Thymus (tissue), 11 donors: ENCODE results near the gene VPS37D. TPM values are rescaled to one million over a fixed set of nuclear protein-coding genes. Genes with fewer than 3 reads are reported as not detected.

Experiments
- DNase-seq, 9 donors: peaks; one replicate each; pipeline ENCODE4 v3.0.0-alpha.2; 2013; ENCODE audit warnings: low spot score in 9 of 9, low read depth in 6 of 9, missing footprints in 1 of 9
- H3K27ac ChIP-seq, 2 donors: one replicate each; pipeline ENCODE4 v1.5.1; 2013; ENCODE audit warnings: control low read depth in 1 of 2, low read depth in 1 of 2, low read length in 1 of 2, mild to moderate bottlenecking in 1 of 2, moderate library complexity in 1 of 2
- H3K27me3 ChIP-seq, 2 donors: one replicate each; pipeline ENCODE4 v1.5.1; 2013; ENCODE audit warnings: low read length in 1 of 2; ENCODE audit not compliant: control insufficient read depth in 2 of 2, insufficient read depth in 1 of 2
- H3K36me3 ChIP-seq, 2 donors: one replicate each; pipeline ENCODE4 v1.5.1; 2013; ENCODE audit warnings: low read length in 1 of 2, mild to moderate bottlenecking in 1 of 2, moderate library complexity in 1 of 2; ENCODE audit not compliant: control insufficient read depth in 2 of 2, insufficient read depth in 2 of 2
- H3K4me1 ChIP-seq, 2 donors: one replicate each; pipeline ENCODE4 v1.5.1; 2013; ENCODE audit warnings: low read length in 2 of 2; ENCODE audit not compliant: control insufficient read depth in 2 of 2, insufficient read depth in 2 of 2
- H3K4me3 ChIP-seq, 2 donors: one replicate each; pipeline ENCODE4 v1.5.1; 2013; ENCODE audit warnings: low read length in 2 of 2, control low read depth in 1 of 2, mild to moderate bottlenecking in 1 of 2
- H3K9me3 ChIP-seq, 2 donors: one replicate each; pipeline ENCODE4 v1.5.1; 2013; ENCODE audit warnings: low read length in 1 of 2, mild to moderate bottlenecking in 1 of 2; ENCODE audit not compliant: control insufficient read depth in 2 of 2, insufficient read depth in 1 of 2
- WGBS: extraction: QIAGEN DNeasy Blood & Tissue Kit; methylation state at CpG from one replicate; pipeline ENCODE4 v1.1.7; 2013; 5-methylcytosine and 5-hydroxymethylcytosine counted together
- polyA plus RNA-seq: library from polyadenylated mRNA; stranded (reverse); fragments of 200-250 nt; gene quantifications from one replicate; pipeline ENCODE4 v1.2.3, GENCODE V29; 2013
- total RNA-seq: library from RNA; stranded (reverse); fragments of 120-200 nt; gene quantifications from one replicate; pipeline ENCODE4 v1.2.4, GENCODE V29; 2013
- donor health status: healthy.

VPS37D gene
- total and polyA plus RNA-seq, 2 donors: 1.2 to 2.7 TPM

DNA sequence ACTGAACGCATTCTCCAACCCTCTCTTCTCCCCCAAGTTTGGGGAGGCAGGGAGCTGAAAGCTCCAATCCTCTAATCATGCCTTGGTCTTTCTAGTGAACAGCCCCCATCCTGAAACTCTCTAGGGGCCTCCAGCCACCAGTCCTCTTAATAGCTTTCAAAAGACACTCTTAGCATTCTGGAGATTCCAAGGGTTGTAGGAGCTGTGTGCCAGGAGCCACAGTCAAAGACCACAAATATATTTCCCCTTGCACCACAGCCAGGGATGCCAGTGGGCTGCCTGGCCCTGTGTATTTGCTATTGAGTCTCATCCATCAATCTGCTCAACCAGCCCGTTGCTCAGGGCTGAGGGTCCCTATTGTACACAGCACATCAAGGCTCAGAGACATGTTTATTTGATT, 24.8 kb upstream of the VPS37D start:
- no peaks in the 10 kb centered on the region for H3K36me3 ChIP-seq
- H3K9me3 ChIP-seq: peaks cover 3 to 21% of the 10 kb centered on the region in 2 donors
- DNase-seq: no peak
- H3K27ac ChIP-seq: no peak overlapping the region
- H3K27me3 ChIP-seq: peaks cover 12 to 37% of the 10 kb centered on the region in 2 donors
- H3K4me3 ChIP-seq: no peak overlapping the region
- 89% methylated on average over 2 of the region's 2 CpGs for WGBS
- H3K4me1 ChIP-seq: peaks cover 0 to under 1% of the 10 kb centered on the region in 2 donors

DNA sequence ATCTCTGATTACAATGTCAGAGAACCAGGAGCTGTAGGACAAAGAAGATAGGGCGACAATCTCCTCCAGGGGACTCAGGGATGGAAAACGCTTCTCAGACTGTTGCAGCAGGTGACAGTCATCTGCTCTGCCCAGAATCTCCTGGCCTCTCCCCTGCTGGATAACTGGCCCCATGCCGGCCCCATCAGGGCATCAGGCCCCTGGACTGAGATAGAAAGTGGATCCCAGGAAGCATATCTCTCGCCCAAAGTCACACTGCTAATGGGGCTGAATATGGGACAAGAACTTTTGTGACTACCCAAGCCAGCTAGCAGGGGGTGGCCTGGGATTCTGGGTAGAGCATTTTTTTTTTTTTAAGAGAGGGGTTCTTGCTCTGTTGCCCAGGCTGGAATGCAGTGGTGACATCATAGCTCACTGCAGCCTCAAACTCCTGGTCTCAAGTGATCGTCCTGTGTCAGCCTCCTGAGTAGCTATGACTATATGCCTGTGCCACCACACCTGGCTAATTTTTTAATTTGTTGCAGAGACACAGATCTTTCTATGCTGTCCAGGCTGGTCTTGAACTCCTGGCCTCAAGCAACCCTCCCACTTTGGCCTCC, 22.8 kb upstream of the VPS37D start:
- DNase-seq: no peak
- 75% methylated on average over 5 of the region's 5 CpGs for WGBS
- Histone ChIP-seq H3K4me3 (no peak overlapping the region), H3K4me1 (peaks cover 0 to 2% of the 10 kb centered on the region in 2 donors), H3K9me3 (peaks cover 3 to 21% of the 10 kb centered on the region in 2 donors), H3K27me3 (peaks cover 18 to 56% of the 10 kb centered on the region in 2 donors), H3K27ac (no peak overlapping the region), H3K36me3 (no peaks in the 10 kb centered on the region)

DNA sequence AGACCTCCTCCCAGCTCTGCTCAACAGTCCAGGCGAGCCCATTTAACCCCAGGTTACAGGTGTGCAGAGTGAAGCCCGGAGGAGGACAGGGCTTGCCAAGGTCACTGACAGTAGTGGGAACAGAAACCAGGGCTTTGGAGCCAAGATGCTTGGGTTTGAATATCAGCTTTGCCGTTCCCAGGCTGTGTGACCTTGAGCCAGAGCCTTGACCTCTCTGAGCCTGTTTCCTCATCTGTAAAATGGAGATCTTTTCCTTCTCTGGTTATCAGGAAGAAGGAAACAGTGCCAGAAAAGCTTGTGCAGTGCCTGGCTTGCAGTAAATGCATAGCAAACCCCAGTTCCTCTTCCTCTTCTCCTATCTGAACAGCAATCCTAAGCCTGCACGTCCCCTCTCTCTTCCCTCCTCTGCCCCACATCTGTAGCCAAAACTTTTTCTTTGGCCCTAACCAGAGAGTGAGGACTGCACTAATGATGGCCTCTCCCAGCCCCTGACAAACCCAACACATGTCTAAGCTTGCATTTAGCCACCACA, 21.9 kb upstream of the VPS37D start:
- H3K36me3 ChIP-seq: no peaks in the 10 kb centered on the region
- no peak overlapping the region for H3K4me3 ChIP-seq
- peaks cover 0 to 2% of the 10 kb centered on the region in 2 donors for H3K4me1 ChIP-seq
- 61% methylated on average over 4 of the region's 4 CpGs for WGBS
- H3K9me3 ChIP-seq: peaks cover 3 to 21% of the 10 kb centered on the region in 2 donors
- no peak for DNase-seq
- H3K27me3 ChIP-seq: peaks cover 18 to 66% of the 10 kb centered on the region in 2 donors
- no peak overlapping the region for H3K27ac ChIP-seq

DNA sequence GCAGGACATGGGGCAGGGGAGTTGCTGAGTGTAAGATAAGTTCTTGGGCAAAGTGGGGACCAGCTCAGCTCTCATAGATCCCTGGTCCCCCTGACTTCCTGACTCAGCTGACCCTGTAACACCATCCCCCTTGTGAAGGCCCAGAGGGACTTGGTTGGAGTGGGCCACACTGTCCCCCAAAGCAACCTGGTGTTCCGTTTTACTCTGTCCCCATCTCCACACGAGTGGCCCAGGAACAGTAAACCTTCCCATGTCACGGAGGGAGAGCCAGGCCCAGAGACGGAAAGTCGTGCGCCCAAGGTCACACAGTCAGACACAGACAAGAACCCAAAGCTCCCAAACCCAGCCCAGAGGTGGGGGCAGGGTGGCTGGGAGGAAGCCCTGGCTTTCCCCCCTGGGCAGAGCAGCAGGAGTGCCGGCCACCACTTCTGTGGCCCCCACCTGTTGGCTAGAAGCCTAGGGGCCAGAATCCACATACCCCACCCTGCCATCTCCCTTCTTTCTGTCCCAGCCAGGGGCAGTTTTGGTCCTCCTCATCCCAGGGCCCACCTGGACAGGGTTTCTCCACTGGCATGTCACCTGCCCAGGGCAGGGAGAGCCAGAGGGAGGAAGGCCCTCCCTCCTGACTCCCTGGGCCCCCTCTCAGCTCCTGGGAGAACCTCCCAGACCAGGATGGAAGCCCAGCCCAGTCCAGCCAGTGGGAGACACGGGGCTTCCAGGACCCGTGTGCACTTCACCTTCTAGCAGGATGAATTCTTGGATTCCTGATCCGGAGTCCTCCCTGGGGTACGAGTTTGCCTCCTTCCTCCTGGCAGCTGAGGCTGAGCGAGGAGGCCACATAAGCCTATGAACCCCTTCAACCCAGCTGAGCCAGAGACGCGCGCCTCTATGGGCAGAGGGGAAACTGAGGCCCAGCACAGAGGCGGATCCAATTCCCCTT, 20.6 kb upstream of the VPS37D start:
- 46% methylated on average over 16 of the region's 16 CpGs for WGBS
- Histone ChIP-seq H3K4me1 (peaks cover 0 to 2% of the 10 kb centered on the region in 2 donors), H3K4me3 (no peak overlapping the region), H3K27ac (no peak overlapping the region), H3K9me3 (peaks cover 0 to 10% of the 10 kb centered on the region in 2 donors), H3K27me3 (peaks cover 18 to 71% of the 10 kb centered on the region in 2 donors), H3K36me3 (no peaks in the 10 kb centered on the region)
- no peak for DNase-seq

DNA sequence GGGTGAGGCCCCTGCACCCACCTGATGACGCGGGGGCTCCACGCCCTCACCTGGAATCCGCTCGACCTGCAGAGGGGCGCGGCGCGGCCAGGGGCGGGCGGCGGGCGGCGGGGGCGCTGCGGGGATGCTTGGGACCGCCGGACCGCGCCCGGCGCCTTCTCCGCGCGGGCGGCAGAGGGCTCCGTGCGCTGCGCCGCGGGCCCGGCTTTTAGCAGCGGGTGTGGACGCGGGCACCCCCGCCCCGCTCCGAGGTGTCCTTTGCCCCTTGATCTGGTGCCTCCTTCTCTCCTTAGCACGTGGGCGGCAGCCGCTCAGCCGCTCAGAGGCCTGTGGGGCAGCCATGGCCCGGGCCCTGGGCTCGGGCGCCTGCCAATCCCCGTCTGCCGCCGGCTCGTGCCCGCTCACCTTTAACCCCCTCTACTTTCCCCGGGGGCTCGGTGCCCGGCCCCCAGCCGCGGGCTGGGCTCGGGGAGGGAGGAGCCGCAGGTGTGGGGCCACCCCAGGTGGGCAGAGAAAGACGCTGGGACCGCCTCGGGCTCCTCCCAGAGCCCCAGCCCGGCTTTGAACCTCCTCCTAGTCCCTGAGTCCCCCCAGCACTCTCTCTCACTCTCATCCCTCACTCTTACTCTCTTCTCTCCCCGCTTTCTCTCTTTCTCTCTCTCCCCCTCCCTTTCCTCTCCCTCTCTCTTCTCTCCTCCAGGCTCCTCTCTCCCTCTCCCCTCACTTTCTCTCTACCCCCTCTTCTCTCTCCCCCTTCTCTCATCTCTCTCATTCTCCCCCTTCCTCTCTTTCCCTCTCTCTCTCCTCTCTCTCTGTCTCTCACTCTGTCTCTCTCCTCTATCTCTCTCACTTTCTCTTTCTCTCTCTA, 19.7 kb upstream of the VPS37D start:
- DNase-seq: peak in 2 of 9 donors; percentile 11 to 13
- no peak overlapping the region for H3K27ac ChIP-seq
- peaks cover 18 to 77% of the 10 kb centered on the region in 2 donors for H3K27me3 ChIP-seq
- peaks cover 0 to 2% of the 10 kb centered on the region in 2 donors for H3K4me1 ChIP-seq
- WGBS: 3% methylated on average over 62 of the region's 62 CpGs
- no peaks in the 10 kb centered on the region for H3K36me3 ChIP-seq
- peak overlapping the region in 1 of 2 donors; percentile 36 for H3K4me3 ChIP-seq
- H3K9me3 ChIP-seq: peaks cover 0 to under 1% of the 10 kb centered on the region in 2 donors

DNA sequence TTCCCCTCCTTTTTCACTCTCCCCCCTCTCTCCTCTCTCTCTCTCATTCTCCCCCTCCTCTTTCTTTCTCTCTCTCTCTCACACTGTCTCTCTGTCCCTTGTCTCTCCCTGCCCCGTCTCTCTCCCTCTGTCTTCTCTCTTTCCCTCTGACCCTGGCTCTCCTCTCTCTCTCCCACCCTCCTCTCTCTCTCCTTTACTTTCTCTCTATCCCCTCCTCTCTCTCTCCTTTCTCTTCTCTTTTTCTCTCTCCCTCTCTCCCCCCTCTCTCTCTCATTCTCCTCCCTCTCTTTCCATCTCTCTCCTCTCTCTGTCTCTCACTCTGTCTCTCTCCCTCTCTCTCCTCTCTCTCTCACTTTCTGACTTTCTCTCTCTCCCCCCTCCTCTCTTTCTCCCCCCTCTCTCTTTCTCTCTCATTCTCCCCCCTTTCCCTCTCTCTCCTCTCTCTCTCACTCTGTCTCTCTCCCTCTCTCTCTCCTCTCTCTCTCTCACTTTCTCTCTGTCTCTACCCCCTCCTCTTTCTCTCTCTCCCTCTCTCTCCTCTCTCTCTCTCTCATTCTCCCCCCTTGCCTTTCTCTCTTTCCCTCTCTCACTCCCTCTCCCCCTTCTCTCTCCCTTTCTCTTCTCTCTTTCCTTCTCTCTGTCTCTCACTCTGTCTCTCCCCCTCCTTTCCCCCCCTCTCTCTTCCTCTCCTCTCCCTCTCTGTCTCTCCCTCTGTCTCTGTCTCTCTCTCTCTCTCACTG, 18.9 kb upstream of the VPS37D start:
- no peaks in the 10 kb centered on the region for H3K9me3 ChIP-seq
- H3K4me3 ChIP-seq: no peak overlapping the region
- WGBS: 60% methylated on average over 1 of the region's 1 CpG
- no peak for DNase-seq
- peaks cover 18 to 77% of the 10 kb centered on the region in 2 donors for H3K27me3 ChIP-seq
- H3K4me1 ChIP-seq: peaks cover 0 to 2% of the 10 kb centered on the region in 2 donors
- no peaks in the 10 kb centered on the region for H3K36me3 ChIP-seq
- H3K27ac ChIP-seq: no peak overlapping the region

DNA sequence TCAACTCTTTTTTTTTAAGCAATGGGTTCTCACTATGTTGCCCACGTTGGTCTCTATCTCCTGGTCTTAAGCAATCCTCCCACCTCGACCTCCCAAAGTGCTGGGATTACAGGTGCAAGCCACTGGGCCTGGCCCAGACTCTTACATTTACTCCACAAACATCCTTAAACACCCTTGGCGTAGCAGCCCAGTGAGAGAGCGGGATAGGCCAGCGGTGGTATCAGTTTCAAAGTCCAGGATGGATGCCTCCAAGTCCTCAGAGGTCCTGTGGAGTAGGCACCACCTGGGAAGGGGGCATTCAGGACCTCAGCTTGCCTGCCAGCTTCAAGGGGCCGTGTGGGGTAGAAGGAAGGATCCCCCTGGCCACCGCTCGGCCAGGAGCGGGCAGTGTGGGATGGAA, 18.1 kb upstream of the VPS37D start:
- H3K27me3 ChIP-seq: peaks cover 18 to 74% of the 10 kb centered on the region in 2 donors
- H3K4me3 ChIP-seq: no peak overlapping the region
- DNase-seq: no peak
- H3K36me3 ChIP-seq: no peaks in the 10 kb centered on the region
- peaks cover 0 to 2% of the 10 kb centered on the region in 2 donors for H3K4me1 ChIP-seq
- WGBS: 33% methylated on average over 9 of the region's 9 CpGs
- no peaks in the 10 kb centered on the region for H3K9me3 ChIP-seq
- H3K27ac ChIP-seq: no peak overlapping the region

DNA sequence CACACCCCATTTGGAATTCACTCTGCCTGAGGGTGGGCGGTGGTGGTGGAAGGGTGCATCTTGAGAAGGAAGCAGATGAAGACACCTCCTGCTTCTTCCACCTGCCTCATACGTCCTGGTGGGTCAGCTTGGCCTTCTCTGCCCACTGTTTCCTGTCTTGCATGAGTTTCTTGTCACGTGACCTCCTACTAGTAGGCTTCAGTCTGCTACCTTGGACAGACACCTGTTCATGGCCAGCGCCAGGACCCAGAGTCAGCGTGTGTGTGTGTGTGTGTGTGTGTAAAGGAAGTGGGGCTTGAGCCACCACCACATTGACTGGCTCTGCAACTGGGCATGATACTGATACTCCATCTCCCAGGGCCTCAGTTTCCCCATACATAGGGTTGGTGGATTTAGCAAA, 17.1 kb upstream of the VPS37D start:
- Histone ChIP-seq H3K9me3 (no peaks in the 10 kb centered on the region), H3K27ac (no peak overlapping the region), H3K4me1 (peaks cover 0 to 2% of the 10 kb centered on the region in 2 donors), H3K27me3 (peaks cover 18 to 65% of the 10 kb centered on the region in 2 donors), H3K36me3 (no peaks in the 10 kb centered on the region), H3K4me3 (no peak overlapping the region)
- no peak for DNase-seq
- 65% methylated on average over 5 of the region's 5 CpGs for WGBS
